LoVo (cell line): ENCODE results near the gene TAMALIN.

ENCODE experiments used
- DNase-seq: peaks from one replicate; pipeline ENCODE4 v3.0.0-alpha.2; 2016; ENCODE audit warnings: low spot score

Gene TAMALIN

DNA sequence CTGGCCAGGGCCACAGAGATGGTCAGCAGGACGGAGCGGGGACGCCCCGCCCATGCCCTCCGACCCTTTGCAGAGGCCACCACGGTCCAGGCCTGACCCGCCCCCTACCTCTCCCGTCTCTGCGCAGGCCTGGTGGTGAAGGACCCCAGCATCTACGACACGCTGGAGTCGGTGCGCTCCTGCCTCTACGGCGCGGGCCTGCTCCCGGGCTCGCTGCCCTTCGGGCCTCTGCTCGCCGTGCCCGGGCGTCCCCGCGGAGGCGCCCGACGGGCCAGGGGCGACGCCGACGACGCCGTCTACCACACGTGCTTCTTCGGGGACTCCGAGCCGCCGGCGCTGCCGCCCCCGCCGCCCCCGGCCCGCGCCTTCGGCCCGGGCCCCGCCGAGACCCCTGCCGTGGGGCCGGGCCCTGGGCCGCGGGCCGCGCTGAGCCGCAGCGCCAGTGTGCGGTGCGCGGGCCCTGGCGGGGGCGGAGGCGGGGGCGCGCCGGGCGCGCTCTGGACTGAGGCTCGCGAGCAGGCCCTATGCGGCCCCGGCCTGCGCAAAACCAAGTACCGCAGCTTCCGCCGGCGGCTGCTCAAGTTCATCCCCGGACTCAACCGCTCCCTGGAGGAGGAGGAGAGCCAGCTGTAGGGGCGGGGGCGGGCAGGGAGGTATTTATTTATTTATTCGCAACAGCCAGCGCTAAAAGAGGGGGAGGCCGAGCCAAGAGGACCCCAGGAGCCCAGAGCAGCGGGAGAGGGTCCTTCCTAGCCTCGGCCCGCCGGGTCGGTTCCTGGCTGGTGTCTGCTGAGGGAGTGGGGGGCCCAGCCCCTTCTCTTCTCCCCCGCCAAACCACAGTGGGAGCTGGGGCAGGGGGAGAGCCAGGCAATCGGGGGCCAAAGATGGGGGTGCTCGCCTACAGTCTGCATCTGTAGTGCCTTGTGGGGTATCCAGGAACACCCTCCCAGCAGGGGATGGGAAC lies 8.1 kb downstream of the TAMALIN start:
- no peak for DNase-seq

DNA sequence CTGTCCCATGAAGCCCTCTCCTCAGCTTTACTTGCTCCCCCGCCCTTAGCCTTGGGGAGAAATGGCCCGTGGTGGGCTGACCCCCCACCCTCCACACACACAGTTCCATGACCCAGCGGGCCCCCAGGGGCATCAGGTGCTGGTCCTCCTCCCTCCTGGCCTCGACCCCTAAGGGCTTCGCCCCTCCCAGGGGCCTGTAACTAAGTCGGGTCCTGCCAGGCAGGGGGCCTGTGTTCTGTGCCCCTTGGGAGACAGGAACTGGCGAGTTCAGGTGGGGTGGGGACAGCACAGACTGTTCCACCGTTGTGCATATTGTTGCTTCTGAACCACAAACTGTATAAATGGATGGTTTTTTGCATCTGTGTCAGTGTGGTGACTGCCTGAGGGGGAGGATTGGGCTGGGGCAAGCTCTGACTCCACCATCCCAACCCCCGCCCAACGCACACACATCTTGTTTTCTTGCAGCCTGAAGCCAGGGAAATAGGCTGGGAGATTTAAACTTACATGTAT lies 8.8 kb downstream of the TAMALIN start:
- DNase-seq, result no peak

DNA sequence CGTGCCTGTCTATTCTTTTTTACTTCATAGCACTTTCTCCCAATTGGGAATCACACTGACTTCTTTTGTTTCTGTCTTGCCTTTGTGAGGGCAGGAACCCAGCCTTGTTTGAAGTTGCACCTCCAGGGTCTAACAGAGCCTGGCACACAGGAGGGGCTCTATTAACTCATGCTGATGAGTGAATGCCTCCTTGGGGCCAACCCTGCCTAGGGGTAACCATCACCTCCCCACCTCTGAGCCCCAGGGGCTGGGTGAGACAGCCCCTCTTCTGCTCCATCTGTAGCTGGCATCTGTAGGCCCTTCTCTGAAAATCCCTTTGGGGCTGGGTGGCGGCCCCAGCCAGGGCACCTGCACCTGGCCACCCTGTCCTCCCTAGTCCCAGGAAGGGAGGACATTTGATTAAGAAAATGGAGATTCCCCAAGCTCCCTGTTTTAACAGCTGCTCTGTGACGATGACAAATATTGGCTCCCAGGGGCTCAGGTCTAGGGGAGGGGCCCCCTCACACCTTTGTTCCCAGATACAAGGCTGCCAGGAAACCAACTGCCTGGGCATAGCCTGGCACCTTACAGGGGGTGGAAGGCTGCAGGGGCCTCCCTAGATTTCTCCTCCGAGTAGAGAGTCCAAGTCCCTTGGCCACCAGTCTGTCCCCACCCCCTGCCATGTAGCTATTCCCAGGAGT lies 11.8 kb downstream of the TAMALIN start:
- DNase-seq, result no peak

DNA sequence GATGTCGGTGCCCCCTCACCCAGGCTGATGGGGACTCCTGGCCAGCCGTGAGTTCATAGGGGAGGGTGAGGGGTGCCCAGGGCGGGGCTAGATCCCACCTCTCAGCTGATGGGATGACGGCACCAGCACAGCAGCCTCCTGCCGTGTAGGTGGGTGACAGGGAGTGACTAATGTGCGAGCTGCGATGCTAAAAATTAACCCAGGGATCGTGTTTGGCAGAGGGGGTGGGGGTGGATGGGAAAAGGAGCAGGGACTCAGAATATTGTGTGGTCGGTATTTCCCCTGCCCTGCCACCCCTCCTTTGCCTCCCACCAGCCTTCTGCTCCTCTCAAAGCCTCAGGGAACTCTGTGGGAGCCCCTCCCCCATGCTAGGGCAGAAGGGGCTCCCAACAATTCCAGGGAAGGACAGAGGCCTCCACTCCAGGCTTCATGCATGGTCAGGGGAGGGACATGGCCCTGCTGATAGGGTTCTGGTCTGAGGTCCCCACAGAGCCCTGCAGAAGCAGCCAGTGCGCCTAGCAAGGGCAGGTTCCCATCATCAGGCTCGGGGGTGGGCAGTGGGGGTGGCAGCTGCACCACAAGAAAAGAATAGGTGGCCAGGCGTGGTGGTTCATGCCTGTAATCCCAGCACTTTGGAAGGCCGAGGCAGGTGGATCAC lies 12.5 kb downstream of the TAMALIN start:
- no peak for DNase-seq

DNA sequence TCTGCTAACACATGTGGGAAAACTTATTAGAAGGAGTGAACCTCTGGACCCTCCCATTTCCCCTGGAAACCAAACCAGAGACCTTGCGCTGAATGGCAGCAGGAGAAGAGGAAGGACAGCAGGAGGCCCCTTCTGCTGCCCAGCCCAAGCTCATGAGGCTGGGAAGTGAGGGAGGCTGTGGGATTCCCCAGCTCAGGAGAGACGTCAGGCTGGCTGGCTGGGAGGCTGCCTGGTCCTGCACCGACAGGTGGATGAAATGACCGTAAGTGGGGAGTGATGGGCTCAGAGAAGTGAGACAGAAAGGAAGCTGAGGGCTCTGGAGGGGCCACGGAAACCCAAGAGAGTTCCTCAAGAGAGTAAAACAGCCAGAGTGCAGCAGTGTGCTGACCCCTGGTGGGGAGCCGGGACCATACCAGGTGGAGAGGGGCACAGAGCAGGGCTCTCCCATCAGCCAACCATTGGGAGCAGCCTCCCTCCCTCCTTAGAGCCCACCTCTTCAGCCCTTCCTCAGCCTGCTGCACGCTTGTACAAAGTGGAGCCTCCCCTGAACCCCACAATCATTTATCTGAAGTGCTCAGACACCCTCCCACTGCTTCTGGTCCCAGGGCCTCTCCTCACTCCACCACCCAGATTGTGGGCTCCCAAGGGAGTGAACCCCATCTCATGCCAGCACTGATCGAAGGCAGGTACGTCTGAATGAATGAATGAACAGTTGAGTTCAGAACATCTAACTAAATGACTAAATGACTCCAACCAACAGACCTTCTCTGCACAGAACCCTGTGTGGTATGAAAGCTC lies 14.0 kb downstream of the TAMALIN start:
- peak; percentile 28 for DNase-seq

DNA sequence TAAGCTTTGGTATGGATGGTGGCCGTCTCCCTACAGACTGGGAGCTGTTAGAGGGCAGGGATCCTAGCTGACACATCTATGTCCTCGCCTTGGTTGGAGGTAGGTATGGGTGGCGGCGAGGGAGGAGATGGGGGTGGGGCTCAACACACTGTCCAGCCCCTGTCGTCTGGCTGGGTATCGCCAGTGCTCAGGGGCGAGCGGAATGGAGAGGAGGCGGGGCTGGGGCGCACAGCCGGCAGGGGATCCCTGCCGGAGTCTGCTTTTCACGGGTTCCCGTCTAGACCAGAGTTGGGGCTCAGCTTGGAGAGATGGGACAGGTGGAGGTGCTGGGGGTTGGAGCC lies 16.1 kb downstream of the TAMALIN start:
- DNase-seq, result peak; percentile 41

DNA sequence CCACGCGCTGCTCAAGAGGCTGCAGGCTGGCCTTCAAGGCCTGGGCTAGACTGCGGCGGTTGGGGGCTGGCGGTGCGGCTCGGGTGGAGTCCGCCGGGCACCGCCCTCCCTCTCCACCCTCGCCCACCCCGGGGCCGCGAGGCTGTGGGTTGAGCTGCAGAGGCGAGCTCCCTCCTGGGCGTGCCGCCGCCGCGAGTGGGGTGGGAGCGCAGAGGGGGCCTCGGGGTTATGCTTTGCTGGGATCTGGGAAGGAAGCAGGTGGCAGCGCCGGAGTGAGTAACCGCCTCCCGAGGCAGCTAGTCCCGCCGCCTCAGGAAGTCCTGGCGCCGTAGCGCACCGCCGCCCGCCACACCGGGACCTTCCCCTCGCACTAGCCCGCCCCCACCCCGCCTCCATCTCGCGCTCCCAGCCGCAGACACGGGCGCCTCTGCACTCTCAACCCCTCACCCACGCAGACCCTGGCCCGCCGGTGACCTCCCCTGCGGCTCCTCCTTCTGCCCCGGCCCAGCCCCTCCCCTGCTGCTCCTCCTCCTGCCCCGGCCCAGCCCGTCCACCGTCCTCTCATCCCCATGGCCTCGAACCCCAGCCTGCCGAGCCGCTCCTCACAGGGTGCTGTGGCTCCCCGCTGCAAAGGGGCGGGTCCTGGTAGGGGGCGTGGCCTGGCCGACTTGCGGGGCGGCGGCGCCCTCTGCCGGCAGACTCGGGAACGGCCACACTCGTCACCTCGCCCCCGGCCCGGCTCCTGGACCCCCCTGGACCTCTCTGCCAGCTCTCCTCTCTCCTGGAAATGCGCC lies 16.6 kb downstream of the TAMALIN start:
- DNase-seq, result peak; percentile 95

DNA sequence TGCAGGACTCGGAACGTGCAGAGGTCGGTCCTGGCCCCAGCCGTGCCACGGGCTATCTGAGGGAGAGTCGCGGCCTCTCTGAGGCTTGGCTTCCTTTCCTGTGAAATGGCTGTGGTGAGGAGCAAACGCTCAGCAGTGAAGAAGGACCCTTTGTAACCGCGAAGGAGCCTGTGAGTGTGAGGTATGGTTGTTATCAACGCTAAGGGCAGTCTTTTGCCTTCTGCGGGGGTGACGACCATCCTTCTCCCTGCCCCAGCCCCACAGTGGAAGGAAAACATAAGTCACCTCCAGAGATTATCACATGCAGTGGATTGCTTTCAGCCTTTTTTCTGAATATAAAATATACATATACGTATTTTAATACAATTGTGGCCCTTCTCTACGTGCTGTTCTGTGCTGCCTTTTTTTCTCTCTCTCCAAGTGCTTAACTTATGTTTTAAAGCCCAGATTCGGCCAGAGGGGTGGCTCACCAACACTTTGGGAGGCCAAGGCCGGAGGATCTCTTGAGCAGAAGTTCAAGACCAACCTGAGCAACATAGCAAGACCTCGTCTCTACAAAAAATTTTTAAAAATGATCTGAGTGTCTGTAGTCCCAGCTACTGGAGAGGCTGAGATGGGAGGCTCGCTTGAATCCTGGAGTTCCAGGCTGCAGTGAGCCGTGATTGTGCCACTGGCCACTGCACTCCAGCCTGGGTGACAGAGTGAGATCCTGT lies 17.4 kb downstream of the TAMALIN start:
- DNase-seq, result no peak

DNA sequence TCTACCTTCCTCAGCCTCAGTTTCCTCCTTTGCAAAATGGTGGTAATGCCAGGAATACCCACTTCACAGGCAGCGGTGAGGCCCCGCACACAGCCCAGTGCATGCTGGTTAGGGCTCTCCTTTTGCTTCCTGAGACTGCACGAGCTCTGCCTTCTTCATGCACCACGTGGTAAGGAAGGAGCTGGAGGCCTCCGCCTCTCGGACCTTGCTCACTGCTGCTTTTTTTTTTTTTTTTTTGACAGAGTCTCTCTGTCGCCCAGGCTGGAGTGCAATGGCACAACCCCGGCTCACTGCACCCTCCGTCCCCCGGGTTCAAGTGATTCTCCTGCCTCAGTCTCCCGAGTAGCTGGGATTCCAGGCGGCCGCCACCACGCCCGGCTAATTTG lies 18.1 kb downstream of the TAMALIN start:
- peak; percentile 95 for DNase-seq

DNA sequence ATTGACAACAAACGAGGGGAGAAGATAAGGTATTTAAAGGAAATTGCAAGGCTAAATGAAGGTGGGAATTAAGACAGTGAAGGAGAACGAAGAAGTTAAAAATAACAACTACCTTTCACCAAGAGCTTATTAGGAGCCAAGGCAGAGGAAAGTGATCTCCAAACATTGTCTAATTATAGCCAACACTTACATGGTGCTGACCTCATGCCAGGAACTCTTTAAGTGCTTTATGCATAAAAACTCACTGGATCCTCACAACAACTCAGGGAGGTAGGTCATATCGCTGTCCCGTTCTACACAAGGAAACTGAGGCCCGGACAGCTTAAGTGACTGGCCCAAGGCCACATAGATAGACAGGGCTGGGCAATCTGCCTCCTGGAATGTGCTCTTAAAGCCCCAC lies 19.5 kb downstream of the TAMALIN start:
- no peak for DNase-seq

DNA sequence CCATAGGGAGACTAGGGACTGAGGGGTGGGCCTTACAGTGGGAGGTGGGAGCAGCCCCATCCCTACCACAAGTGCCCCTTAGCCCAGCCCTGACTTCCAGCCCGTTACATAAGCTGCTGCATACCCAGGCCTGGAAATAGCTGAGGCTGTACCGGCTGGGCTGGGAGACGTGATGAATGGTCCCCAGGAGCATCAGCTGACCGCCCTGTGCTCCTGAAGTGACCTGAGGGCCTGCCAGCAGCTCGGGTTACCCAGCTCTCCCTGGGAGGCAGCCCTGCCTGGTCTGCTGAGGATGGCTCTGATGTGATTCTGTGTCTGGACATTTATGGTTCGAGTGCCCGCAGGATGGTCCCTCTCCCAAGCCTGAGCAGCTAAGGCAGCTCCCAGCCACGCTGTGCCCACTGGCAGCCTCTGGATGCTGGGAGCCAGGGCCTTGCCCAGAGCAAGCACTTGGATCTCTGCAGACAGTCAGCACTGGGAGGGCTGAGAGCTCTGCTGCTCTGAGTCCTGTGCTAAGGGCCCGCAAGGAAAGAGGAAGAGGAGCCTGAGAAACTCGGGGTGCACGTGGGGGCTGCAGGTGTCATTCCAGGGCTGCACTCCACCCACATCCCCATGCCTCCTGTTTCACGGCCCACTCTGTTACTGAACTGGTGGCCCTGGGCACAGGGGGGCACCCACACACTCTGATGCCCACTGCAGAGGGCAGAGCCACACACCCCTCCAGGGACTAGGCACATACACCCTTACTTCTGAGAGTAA lies 20.5 kb downstream of the TAMALIN start:
- no peak for DNase-seq

DNA sequence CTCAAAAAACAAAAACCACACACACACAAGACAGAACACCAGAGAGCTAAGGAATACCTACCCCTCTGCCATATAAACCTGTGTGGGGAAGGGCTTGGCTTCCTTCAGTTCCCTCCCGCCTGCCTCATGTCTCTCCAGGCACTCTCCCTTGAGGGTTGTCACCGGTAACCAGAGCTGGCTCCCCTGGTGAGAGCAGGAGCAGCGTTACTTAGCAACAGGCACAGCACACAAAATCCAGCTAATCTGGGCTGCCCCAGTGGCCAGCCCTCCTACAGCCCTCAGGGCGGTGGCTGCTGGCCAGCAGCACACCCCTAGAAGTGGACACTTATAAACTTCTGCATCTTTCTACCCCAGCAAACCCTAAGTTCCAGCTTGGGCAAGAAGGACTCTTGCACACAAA lies 22.9 kb downstream of the TAMALIN start:
- no peak for DNase-seq

DNA sequence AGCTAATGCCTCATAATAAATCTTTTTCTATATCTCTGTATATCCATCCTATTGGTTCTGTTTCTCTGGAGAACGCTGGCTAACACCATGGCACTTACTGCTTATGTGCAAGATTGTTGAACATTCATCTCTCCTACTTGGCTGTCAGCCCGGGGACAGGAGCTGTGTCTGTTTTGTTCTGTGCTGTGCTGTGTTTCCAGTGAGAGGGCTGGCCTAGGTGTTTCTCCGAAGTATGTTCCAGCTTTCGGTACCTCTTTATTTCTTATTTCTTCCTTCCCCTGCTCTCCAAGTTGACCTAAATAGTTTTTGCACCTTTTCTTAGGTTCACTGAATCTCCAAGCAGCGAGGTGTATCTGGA lies 25.7 kb downstream of the TAMALIN start:
- peak; percentile 32 for DNase-seq

DNA sequence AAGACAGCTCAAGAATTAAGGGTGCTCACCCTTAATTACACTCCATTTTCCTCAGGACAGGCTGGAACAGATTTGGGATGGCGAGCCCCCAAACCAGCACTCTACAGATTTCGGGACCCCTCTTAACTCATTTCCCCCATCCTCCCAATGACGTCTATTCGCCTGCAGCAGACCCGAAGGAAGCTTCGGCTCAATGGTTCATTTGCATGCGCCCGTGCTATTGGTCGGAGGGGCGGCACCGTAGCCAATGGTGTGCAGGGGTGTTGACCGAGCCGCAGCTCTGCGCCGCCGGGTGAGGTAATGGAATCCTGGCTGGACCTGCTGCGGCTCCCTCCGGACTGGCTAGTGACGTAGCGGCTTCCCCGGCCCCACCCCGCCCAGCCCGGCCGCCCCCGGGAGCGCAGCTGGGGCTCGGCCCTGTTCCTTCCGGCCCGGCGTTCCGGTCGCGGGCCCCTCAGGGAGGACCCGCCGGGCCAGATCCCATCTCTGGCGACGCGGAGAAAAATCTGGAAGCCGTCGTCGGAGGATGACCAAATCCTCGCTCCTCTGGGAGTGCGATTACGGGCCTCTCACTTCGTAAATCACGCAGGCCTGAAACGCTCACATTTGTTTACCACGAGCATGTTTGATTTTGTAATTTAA lies 26.2 kb downstream of the TAMALIN start:
- peak; percentile 100 for DNase-seq

DNA sequence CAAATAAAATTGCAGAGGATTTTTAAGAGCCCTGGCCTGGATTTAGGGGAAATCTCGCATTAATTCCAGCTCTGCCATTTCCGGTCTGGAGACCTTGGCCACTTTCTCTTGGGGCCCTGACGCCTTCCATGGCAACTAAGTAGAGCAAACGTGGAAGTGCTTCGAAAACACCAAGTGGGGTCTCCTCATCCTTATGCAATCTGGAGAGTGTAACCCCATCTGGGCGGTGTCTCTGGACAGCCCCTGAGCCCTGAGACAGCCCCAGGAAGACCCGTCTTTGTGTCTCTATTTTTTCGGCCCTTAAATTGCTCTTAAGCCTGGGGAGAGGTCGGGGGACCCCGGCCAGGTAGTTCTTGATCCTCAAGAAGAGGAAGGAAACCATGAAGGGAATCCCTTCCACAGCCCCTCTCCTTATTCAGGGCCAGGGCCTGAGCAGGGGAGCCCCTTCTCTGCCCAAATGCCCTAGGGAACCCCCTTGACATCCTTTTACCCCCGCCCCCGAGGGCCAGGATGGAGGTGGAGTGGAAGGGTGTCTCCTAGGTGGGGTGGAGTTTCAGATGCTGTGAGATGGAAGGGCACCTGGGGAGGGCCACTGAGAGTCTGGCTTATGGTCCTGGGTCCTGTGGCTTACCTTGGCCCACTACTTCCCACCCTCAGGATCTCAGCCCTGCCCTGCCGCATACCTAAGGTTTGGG lies 26.8 kb downstream of the TAMALIN start:
- no peak for DNase-seq

DNA sequence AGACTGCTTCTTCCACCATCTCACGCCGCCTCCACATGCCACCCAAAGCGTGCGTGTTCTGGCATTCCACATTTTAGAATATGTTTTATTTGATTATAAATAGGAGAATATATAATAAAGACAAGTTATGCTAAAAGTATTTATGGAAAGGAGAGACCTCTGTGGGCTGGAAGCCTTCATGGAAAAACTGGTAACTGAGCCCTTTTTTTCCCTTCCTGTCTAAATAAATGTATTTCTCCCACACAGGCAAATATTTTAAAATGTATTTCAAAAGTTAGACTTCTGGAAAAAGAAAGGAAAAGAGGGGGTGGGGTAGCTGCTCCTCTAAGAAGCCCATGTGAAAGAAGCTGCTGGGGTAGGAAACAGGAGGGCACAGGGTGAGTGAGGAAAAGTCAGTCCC lies 28.4 kb downstream of the TAMALIN start:
- DNase-seq, result no peak

DNA sequence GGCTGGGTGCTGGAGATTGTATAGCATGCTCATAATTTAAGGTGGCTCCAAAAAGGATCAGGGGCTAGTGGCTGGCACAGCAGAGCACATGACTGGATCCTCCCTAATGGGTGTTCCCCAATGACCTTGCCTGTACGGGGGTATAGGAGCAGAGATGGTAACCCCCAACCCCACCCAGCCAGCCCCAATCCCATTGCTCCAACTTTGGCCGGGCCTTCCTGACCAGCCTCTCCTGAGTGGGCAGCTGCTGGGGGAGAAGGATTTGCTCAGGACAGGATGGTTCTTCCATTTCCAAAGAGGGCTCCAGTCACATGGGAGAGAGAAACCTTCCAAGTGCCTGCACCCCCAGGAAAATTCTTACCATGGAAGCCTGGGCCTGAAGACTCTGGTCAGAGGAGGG lies 29.2 kb downstream of the TAMALIN start:
- DNase-seq, result no peak

DNA sequence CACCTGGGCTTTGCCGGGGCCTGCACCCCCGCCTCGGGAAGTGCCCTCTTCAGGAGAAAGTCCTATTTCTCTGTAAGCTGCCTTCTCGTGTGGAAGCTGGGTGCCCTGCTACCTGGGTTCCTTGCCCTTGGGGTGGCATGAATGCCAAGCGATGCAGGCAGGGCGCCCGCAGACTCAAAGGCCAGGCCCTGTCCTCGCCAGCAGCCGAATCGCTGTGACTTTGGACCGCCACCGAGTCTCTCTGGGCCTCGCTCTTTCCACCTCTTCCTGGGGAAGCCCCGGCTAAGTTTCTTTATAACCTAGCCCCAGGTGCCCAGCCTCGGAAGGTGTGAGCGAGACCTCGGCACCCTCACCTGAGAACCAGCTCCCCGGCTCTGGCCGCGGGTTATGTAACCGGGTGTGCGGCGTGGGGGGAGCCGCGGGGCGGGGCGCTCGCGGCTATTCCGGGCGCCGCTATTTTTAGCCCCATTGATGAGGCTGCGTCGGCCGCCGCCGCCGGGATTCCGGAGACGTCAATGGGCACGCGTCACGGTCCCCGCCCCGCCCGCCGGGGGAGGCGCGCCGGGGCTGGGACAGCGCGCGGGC lies 29.9 kb downstream of the TAMALIN start:
- DNase-seq, result peak; percentile 93
